GM12801 (cell line): ENCODE results near the gene CNTLN.

Source experiments
- TF ChIP-seq, protein P1 (sequence below): IDR thresholded peaks from one replicate; pipeline ENCODE4 v1.5.1; 2011; ENCODE audit warnings: control low read depth; ENCODE audit not compliant: insufficient read length; ENCODE audit errors: extremely low read depth

CNTLN gene

DNA sequence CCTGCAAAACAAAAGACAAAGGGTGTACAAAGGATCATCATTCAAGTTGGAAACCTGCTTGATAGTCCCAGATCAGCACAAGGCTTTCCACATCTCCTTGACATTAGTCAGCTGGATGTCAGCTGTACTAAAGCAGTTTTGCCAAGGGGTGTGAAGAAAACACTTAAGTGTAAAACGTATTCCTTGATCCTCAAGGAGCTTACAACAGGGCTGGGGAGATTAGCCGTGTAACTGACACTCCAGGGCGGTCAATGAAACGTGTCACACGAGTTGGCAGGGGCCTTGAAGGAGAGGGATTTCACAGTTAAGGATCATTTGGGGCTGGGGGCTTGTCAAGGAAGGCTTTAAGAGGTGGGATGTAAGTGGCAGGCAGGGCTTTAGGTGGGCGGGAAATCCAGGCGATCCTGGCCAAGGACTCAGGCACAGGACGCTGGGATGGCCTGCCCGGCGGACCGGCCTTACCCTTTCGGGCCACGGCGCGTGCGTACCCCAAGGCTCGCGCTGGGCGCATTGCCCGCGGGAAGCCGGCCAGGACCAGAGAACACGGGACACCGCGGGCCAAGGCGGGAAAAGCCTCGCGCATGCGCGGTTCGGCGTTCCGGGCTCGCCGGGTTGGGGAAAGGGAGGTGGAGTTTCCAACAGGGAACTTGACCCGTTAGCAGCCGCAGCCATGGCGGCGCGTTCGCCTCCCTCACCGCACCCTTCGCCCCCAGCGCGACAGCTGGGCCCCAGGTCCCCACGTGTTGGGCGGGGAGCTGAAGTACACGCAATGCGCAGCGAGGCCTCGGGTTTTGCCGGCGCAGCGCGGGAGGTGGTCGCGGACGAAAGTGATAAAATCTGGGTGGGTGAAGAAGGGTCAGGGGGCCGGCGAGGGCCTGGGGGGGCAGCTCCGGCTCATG, at the start of gene CNTLN:
Gene CNTLN, plus strand, starts transcription at position 645 of the 899 bp plus-strand sequence. Its CDS starts 26 bp downstream, at position 671.
- TF ChIP-seq, protein P1, sequence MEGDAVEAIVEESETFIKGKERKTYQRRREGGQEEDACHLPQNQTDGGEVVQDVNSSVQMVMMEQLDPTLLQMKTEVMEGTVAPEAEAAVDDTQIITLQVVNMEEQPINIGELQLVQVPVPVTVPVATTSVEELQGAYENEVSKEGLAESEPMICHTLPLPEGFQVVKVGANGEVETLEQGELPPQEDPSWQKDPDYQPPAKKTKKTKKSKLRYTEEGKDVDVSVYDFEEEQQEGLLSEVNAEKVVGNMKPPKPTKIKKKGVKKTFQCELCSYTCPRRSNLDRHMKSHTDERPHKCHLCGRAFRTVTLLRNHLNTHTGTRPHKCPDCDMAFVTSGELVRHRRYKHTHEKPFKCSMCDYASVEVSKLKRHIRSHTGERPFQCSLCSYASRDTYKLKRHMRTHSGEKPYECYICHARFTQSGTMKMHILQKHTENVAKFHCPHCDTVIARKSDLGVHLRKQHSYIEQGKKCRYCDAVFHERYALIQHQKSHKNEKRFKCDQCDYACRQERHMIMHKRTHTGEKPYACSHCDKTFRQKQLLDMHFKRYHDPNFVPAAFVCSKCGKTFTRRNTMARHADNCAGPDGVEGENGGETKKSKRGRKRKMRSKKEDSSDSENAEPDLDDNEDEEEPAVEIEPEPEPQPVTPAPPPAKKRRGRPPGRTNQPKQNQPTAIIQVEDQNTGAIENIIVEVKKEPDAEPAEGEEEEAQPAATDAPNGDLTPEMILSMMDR = no peak

DNA sequence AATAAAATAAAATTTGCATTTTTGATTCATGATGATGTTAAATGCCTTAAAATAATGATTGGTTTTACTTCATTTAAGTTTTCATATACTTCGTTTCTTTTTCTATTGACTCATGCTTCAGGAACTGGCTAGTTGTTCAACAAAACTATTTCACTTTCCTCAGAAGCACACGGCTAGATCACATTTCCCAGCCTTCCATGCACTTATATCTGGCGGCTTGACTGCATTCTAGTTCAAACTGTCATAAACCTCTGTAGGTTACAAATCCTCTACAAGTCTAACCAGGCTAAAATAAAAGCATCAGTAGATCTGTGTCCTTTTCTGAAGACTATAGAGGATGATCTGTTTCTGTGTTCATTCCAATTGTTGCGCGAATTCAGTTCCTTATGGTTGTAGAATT, 46.3 kb upstream of the CNTLN start:
- TF ChIP-seq, protein P1 = no peak

DNA sequence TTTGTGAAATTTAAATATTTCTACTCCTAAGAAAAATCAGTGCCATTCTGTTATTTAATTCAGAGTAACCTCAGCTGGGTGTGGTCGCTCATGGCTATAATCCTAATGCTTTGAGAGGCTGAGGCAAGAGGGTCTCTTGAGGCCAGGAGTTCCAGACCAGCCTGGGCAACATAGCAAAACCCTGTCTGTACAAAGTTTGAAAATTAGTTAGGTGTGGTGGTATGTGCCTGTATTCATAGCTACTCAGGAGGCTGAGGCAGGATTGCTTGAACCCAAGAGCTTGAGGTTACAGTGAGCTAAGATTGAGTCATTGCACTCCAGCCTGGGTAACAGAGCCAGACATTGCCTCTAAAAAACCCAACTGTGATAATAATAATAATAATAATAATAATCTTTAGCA, 44.8 kb upstream of the CNTLN start:
- TF ChIP-seq, protein P1 = no peak

- TF ChIP-seq, protein P1 = no peak
Measured at GRCh38 chr9:17116400-17116837, 18.4 kb upstream of the CNTLN start.

- TF ChIP-seq, protein P1 = no peak
Measured at GRCh38 chr9:17117372-17117771, 17.5 kb upstream of the CNTLN start.

DNA sequence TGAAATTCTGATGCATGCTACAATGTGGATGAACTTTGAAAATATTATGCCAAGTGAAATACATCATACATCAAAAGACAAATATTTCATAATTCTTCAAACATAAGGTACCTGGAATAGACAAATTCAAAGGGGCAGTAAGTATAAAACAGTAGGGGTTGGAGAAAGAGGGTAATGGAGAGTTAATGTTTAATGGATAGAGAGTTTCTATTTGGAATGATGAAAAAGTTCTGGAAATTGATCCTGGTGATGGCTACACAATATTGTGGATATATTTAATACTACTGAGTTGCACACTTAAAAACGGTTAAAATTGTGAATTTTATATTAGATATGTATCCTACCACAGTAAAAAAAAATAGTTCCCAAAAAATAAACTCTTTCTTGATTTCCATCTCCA, 14.6 kb upstream of the CNTLN start:
- TF ChIP-seq, protein P1 = no peak

GRCh38 chr9:17121264-17121663, 13.6 kb upstream of the CNTLN start:
- TF ChIP-seq, protein P1 = no peak
